Dermis lymphatic vessel endothelial cell (primary cell): ENCODE results near the gene KRT8. TPM values are rescaled to one million over a fixed set of nuclear protein-coding genes. Genes with fewer than 3 reads are reported as not detected.

Experiments
- total RNA-seq: library from RNA; depleted of rRNA; stranded (reverse); fragments of >200 nt; gene quantifications from 2 replicates; pipeline ENCODE4 v1.2.1, GENCODE V29; 2014

Gene KRT8
- total RNA-seq: 9.4 and 13.1 TPM in 2 replicates

GRCh38 chr12:52904509-52905300 lies at the start of gene KRT8:
Gene KRT8 (minus strand): TSS chr12:52905076. CDS start chr12:52904981, 95 bp downstream.

DNA sequence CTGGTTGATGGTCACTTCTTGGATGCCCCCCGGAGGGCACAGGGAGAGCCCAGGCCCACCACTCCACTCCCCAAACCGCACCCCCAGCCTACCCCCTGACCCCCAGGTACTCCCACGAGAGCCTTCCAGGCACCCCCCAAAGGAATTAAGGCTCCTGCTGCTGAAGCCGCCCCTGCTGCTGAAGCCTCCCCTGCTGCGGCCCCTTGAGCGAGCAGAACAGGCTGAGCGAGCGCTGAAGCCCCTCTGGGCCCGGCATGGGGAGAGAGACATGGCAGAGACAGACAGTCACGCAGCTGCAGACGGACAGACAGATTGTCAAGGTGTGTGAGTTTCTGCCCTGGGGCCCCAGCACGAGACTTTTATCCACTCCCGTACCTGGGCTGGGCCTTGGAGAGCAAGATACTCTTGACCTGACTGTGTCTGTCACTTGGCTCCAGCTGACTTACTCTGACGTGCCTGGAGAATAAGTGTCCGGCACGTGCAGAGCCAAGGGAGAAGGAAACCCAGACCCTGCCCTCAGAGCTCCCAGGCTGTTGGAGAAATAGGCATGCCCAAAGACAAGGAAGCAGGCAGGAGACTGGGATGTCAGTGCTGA lies 56.1 kb downstream of the KRT8 start, which contains the start of gene KRT78:
Gene KRT78, minus strand, starts transcription at position 334 of the 595 bp plus-strand sequence. Its CDS starts 64 bp downstream, at position 270.

Other genes starting within 250 kb of the KRT8 start
- gene KRT1, start 224.7 kb downstream of the KRT8 start, total RNA-seq: not detected in 2 replicates
- gene KRT77, start 201.6 kb downstream of the KRT8 start, total RNA-seq: not detected in 2 replicates
- not detected in 2 replicates for gene KRT76, start 127.7 kb downstream of the KRT8 start, total RNA-seq
- not detected in 2 replicates for gene KRT3, start 109.0 kb downstream of the KRT8 start, total RNA-seq
- not detected in 2 replicates for gene KRT4, start 91.0 kb downstream of the KRT8 start, total RNA-seq
- gene KRT79, start 70.8 kb downstream of the KRT8 start, total RNA-seq: not detected in 2 replicates
- not detected in 2 replicates for gene KRT78, start 56.1 kb downstream of the KRT8 start, total RNA-seq
- gene KRT18, start 44.0 kb upstream of the KRT8 start, total RNA-seq: 112 and 131 TPM in 2 replicates
- 1,180 and 1,656 TPM in 2 replicates for gene EIF4B, start 101.4 kb upstream of the KRT8 start, total RNA-seq
- gene TNS2, start 145.0 kb upstream of the KRT8 start, total RNA-seq: 19.1 and 31.5 TPM in 2 replicates
- 11.9 and 13.8 TPM in 2 replicates for gene SPRYD3, start 174.3 kb upstream of the KRT8 start, total RNA-seq
- 1.7 and 5.2 TPM in 2 replicates for gene IGFBP6, start 192.6 kb upstream of the KRT8 start, total RNA-seq
- not detected in 2 replicates for gene SOAT2, start 198.4 kb upstream of the KRT8 start, total RNA-seq